Stimulated activated CD8-positive, alpha-beta memory T cell treated with anti-CD3 and anti-CD28 coated beads, Interleukin-12 subunit alpha, Interleukin-12 subunit beta, amount 100 ng/mL, for 24 hours (primary cell): Measurements from ENCODE around the gene TMEM87B.
"Not testable (repeated sequence)": the region's sequence is repeated elsewhere in the genome, so short reads cannot be mapped to it uniquely, and the experiment has no call there.

ENCODE experiments used
- DNase-seq: peaks from one replicate; pipeline ENCODE4 v3.0.0-alpha.2; 2020; ENCODE audit errors: extremely low read depth

Gene TMEM87B

DNA sequence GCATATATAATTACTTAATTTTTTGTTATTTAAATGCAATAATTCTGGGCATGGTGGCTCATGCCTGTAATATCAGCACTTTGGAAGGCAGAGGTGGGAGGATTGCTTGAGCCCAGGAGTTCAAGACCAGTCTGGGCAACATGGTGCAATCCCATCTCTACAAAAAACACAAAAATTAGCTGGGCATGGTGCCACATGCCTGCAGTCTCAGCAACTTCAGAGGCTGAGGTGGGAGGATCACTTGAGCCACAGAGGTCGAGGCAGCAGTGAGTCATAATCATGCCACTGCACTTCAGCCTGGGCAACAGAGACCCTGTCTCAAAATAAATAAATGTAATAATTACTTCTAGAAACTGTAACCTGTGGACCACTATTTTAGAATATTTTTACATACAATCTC, 21.5 kb upstream of the TMEM87B start:
- no peak for DNase-seq

DNA sequence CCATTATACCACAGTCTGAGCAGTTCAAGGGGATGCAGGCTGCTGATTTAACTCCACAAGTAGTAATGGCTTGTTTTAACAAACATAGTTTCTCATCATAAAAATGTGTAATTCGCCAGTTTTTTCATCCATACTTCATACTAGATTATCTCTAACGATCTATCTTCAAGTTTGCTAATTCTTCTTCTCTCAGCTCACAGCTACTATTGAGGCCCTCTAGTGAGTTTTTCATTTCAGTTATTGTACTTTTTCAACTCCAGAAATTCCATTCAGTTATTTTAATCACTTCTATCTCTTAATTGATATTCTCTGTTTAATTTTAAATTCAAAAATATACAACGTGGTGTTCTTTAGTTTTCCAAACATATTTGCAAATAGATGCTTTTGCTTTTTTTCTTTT, 20.1 kb upstream of the TMEM87B start:
- no peak for DNase-seq

- DNase-seq = no peak
These were observed 19.3 kb upstream of the TMEM87B start for GRCh38 chr2:112035786-112036185.

DNA sequence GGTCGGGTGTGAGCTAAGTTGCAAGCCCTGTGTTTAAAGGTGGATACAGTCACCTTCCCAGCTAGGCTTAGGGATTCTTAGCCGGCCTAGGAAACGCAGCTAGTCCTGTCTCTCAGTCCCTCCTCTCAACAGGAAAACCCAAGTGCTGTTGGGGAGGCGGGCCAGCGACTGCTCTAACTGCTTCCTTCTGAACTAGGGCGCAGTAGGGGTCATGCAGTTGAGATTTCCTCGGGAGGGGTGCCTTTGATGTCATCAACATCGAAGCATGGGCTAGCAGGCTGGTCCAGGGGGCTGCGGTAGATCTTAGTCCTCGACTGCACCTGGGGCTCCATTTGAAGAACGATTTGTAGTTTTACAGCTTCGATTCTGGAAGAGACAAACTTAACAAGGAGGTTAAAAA, 15.5 kb upstream of the TMEM87B start:
- not testable (repeated sequence) for DNase-seq

DNA sequence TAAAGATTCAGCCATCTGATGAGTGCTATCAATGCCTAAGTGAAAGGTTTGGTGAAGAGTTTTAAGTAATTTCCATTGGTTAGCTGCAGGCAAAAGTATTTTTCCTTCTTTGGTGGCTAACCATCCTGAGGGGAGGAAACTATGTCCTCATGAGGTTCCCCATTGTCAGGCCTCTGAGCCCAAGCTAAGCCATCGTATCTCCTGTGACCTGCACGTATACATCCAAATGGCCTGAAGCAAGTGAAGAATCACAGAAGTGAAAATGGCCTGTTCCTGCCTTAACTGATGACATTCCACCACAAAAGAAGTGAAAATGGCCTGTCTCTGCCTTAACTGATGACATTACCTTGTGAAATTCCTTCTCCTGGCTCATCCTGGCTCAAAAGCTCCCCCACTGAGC, 15.0 kb upstream of the TMEM87B start:
- not testable (repeated sequence) for DNase-seq

DNA sequence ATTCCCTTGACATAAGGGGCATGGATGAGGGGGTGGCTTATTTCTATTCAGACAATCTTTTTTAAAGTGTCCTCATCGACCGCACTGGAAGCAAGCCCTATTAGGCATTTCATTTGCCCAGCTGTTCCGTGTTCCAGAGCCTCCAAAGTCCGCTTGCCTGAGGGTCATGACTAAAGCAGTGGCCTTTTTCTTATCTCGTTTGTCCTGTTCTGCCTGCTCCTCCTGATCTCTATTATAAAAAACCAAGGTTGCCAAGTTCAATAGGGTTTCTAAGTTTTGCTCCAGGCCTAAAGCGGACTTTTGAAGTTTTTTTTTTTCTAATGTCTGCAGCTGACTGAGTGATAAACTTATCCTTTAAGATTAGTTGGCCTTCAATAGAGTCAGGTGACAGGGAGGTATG, 13.6 kb upstream of the TMEM87B start:
- DNase-seq = not testable (repeated sequence)

DNA sequence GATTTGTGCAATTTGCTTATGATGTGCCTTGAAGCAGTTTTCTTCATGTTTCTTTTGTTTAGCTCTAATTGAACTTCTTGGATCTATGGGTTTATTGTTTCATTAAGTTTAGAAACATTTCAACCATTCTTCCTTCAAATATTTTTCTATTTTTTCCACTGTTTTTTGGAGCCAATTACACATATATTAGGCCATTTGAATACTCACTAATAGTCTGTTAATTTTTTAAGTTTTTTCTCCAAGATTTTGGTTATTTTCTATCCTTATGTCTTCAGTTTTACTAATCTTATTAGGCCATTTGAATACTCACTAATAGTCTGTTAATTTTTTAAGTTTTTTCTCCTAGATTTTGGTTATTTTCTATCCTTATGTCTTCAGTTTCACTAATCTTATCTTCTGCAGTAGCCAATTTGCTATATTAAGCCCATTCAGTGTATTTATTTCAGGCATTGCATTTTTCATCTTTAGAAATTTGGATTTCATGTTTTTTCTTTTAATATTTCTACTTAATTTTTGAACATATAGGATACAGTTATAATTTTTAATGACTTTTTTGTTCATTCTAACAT, 9.5 kb upstream of the TMEM87B start:
- DNase-seq = no peak

- DNase-seq = no peak
These were observed 8.8 kb upstream of the TMEM87B start for GRCh38 chr2:112046231-112046630.

- no peak for DNase-seq
These were observed 7.4 kb upstream of the TMEM87B start for GRCh38 chr2:112047537-112048235.

DNA sequence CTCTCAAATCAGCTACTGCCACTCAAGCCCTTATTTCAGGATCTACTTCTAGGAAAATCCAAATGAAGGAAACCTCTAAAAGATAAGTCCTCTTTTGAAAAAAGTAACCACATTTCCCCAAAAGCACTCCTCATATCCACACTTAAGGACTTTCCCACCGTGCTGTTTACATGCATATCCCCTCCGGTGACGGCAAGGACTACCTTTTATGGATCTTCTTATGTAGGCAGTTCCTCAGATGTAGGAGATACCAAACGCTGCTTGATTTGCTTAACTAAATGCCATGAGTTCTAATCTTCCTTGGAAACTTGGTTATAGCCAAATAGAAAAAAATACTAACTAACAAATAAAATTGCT, 6.9 kb upstream of the TMEM87B start:
- no peak for DNase-seq

- no peak for DNase-seq
These were observed 6.2 kb upstream of the TMEM87B start for GRCh38 chr2:112048887-112049286.

DNA sequence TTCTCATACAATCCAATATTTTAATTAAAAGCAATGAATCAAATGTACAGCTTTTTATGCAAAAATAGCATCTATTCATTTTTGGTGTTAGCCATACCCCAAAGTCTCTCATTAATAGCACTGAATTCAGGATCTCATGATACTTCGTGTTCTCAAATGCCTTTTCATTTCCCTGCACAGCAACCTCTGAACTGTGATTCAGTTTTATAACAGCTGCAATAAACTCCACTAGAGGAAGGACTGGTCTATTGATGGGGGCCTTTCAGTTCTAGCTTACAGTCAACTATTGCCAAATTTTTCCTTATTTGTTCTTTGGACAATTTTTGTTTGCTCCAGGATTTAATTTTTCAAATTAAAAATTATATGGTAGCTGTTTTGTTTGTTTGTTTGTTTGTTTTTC, 4.8 kb upstream of the TMEM87B start:
- DNase-seq = no peak

DNA sequence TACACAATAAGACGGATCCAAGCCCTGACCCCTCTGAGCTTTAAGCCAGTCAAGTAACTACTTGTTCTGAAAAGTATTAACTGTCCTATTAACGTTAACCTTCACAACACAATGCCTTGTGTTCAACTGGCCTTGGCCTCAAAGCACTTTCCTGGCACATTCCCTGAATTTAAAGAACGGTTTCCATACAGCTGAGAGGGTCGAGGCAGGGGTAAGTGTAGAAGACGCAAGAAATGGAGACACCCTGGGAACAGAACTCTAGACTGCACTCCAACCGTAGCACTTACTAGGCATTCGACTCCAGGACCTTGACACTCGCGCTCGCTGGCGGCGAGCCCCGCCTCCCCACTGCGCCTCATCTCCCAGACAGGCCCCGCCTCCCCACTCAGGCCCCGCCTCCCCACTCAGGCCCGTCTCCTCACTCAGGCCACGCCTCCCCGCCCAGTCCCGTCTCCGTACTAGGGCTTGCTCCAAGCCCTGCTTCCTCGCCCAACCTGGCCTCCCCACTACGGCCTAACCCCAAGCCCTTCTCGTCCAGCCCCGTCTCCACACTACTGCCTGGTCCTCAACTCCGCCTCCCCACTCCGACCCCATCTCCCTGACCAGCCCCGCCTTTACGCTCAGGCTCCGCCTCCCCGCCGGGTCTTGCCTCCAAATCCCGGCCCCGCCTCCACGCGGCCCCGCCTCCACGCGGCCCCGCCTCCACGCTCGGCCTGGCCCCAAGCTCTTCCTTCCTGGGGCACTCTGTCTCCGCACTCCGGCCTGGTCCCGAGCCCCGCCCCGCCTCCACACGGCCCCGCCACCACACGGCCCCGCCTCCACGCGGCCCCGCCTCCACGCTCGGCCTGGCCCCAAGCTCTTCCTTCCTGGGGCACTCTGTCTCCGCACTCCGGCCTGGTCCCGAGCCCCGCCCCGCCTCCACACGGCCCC, 887 bp upstream of the TMEM87B start:
- DNase-seq = peak; percentile 94

- no peak for DNase-seq
These were observed 909 bp downstream of the TMEM87B start for GRCh38 chr2:112055730-112056625.

DNA sequence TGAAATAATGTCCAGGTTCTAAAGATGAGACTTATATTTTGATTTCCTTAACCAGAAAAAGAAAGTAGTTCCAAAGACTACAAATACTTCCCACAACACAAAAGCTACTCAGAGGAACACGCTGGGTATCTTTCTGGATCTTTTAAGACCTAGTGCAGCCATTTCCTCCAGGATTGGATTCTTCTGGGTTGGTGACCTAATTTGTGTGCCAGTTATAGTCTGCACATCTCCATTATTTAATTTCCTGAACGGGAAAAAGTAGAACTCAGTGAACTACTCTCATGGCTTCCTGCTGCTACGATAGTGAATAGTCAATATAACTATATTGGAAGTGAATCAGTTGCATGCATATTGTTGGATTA, 1.5 kb downstream of the TMEM87B start:
- no peak for DNase-seq

GRCh38 chr2:112059671-112060070, 4.6 kb downstream of the TMEM87B start:
- no peak for DNase-seq

DNA sequence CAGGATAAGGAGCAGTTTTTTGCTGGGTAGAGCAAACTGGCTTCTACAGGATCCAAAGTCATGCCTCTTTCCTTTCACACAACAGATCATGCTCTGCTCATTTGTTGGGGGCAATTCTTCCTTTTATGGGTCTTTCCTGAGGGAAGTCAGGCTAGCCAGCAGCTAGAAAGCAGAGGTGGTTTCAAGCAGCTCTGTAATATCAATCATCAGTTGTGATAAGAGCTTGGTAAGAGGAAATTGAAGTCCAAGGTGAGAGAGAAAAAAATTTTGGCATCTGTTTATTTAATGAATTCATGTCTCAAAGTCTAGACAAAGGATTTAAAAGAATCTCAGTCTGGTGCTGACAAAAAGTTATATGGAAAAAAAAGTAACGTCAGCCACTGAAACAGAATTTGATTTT, 6.2 kb downstream of the TMEM87B start:
- no peak for DNase-seq

DNA sequence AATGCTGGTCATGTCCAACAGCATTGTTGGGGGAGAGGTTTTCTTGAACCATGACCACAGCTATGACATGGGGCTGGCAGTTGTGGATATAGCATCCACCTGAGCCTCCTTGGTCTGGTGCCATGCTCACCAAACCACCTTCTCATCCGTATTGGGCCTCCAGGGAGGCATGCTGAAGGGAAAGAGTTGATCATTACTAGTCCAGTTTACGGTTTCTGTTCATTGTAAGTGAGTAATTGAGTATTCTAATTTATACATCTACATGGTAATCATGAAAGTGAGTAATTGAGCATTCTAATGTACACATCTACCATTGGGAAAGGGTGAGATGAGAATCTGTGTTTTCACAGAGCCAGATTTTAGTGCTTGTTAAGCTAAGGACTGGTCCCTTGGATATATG, 6.8 kb downstream of the TMEM87B start:
- no peak for DNase-seq

DNA sequence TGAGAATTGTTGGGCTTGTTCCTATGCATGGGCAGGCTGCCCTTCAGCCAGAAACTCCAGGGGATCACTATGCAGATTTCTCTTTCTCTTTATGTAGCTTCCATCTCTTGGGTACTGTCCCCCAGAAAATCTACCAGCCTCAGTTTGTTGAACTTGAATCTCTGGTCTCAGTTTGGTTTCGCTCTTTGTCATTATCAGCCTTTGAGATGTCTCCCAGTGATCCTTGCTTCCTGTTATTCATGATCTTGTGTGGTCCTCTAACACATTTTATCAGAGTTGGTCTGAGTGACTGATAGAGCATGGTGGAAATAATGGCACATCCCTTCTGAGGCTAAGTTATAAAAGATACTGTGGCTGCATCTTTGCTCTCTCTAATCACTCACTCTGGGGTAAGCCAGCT, 7.8 kb downstream of the TMEM87B start:
- no peak for DNase-seq

DNA sequence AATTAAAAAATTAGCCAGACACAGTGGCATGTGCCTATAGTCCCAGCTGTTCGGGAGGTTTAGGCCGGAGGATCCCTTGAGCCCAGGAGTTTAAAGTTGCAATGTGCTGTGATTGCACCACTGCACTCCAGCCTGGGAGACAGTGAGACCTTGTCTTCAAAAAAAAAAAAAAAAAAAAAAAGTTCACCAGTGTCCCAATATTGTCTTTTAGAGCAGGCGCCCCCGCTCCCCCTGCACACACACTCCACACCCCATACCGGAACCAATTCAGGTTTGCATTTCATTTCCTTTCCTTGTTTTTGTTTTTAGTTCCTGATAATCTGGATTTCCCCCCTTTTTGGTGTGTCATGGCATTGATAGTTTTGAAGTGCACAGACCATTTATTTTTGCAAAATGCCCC, 10.4 kb downstream of the TMEM87B start:
- DNase-seq = no peak

DNA sequence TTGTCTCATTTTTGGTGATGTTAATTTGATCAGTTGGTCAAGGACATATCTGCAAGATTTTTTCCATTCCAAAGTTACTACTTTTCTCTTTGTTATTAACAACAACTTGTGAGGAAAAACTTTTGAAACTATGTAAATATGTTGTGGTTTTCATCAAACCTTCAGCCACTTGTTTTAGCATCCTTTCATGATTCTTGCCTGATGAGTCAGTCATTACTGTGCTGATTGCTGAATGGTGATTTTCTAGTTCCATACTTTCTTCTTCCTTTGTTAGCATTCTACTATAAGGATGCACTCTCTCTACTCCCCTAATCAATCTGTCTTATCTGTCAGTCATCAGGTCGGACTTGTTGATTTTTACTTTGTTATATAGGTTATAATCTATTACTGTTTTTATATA, 10.9 kb downstream of the TMEM87B start:
- DNase-seq = no peak

DNA sequence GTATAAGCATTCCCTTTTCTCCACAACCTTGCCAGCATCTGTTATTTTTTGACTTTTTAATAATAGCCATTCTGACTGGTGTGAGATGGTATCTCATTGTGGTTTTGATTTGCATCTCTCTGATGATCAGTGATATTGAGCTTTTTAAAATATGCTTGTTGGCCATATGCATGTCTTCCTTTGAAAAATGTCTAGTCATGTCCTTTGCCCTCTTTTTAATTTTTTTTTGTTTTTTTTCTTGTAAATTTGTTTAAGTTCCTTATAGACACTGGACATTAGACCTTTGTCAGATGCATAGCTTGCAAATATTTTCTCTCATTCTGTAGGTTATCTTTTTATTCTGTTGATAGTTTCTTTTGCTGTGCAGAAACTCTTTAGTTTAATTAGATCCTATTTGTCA, 14.7 kb downstream of the TMEM87B start:
- not testable (repeated sequence) for DNase-seq
